ENCODE measurements around the gene TRIM17. TPM values are rescaled to one million over a fixed set of nuclear protein-coding genes. Genes with fewer than 3 reads are reported as not detected.
A peak's percentile ranks its signal among the peaks of the same experiment; 100 is the strongest.

Gene TRIM17
- total and polyA plus RNA-seq, 9 of the 15 experiments (the other 6 are each of a cell fraction or from before 2014, with no cell fraction given), result not detected

- ATAC-seq, result peak; percentile 80
- peaks cover 13 to 24% of the 10 kb centered on the region in 2 experiments; a peak in 3 of 5 replicates for H3K27me3 ChIP-seq (ENCODE audit: control insufficient read depth in 2 of 2, insufficient read depth in 2 of 2, low read length in 2 of 2)
- H3K9me3 ChIP-seq (replicated peaks; ENCODE audit: control insufficient read depth, insufficient read depth, low read depth, low read length), result no peaks in the 10 kb centered on the region
- no peaks in the 10 kb centered on the region for H3K36me3 ChIP-seq (ENCODE audit: control insufficient read depth, insufficient read depth, low read length)
- peak; percentile 3 for TF ChIP-seq RBM25 (IDR thresholded peaks at IDR 0.05; ENCODE audit: low read depth, low read length, severe bottlenecking)
- TF ChIP-seq NFYB (IDR thresholded peaks at IDR 0.05; ENCODE audit: extremely low read depth, insufficient read length), result peak; percentile 33
- TF ChIP-seq, protein P1, sequence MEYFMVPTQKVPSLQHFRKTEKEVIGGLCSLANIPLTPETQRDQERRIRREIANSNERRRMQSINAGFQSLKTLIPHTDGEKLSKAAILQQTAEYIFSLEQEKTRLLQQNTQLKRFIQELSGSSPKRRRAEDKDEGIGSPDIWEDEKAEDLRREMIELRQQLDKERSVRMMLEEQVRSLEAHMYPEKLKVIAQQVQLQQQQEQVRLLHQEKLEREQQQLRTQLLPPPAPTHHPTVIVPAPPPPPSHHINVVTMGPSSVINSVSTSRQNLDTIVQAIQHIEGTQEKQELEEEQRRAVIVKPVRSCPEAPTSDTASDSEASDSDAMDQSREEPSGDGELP (CRISPR knock-in tag; IDR thresholded peaks at IDR 0.05; ENCODE audit: borderline replicate concordance), result 0 out of 2 replicates have a peak, but pooled peaks have one; percentile 15
- TF ChIP-seq CBX3 (IDR thresholded peaks at IDR 0.05; ENCODE audit: borderline replicate concordance in 1 of 2, low read length in 2 of 2), result no peak
- BruUV-seq (replicated peaks), result no TSS peak
- CTCF ChIA-PET (ENCODE audit: low intra/inter-chr PET ratio), result no interaction called here
- H3K79me2 ChIP-seq (ENCODE audit: control insufficient read depth, insufficient read depth, low read length), result no peaks in the 10 kb centered on the region
- DNase-seq (ENCODE audit: extremely low read depth in 1 of 4, low spot score in 3 of 4), result peak in 2 of 4 experiments; percentile 40 to 83
- H3K27ac ChIP-seq (ENCODE audit: extremely low read depth, low read depth, low read length), result no peak overlapping the region
- H3K4me2 ChIP-seq (ENCODE audit: insufficient read depth, low read length), result no peak overlapping the region
- peaks cover 0 to 3% of the 10 kb centered on the region in 2 experiments; a peak in 2 of 5 replicates for H3K4me1 ChIP-seq (replicated peaks in 1 of 2; ENCODE audit: control insufficient read depth in 2 of 2, insufficient read depth in 2 of 2, low read length in 2 of 2)
- WGBS (ENCODE audit: insufficient coverage, low coverage, missing lambda C conversion rate), result 7% methylated on average over 4 of the region's 4 CpGs
- in situ Hi-C loops (cut with MboI), result no loop called here
- H3K4me3 ChIP-seq, result no peak overlapping the region
- H2AFZ ChIP-seq (ENCODE audit: low read depth, low read length), result no peak overlapping the region
- intact Hi-C loops (cut with micrococcal nuclease), result no loop called here
- POLR2A ChIA-PET, result interaction anchor here (1.0 to 4.0 kb wide), 5 partner anchors 9 to 29 kb away, joined by 3 to 22 read pairs (median 8); a partner anchor contains a TSS
- no peaks in the 10 kb centered on the region for H3K9me1 ChIP-seq (ENCODE audit: control insufficient read depth, insufficient read depth, low read length)
- H3K9ac ChIP-seq (ENCODE audit: insufficient read depth in 1 of 2, low read depth in 2 of 2, low read length in 2 of 2), result no peak overlapping the region
- 0 out of 2 replicates have a peak, but pooled peaks cover 2% of the 10 kb centered on the region for H4K20me1 ChIP-seq (replicated peaks; ENCODE audit: control insufficient read depth, insufficient read depth, low read length)
- no peak for FAIRE-seq
Observed at GRCh38 chr1:228434689-228435088, 18.0 kb upstream of the TRIM17 start.

Measured in K562 (cell line).